Activated T-cell treated with anti-CD3 and anti-CD28 coated beads, Interleukin-2, amount 50 U/mL, for 24 hours (primary cell): Measurements from ENCODE around the gene CTNNA3.

ENCODE experiments used
- DNase-seq: peaks from one replicate; pipeline ENCODE4 v3.0.0-alpha.2; 2020
- H3K27ac Mint-ChIP-seq: 2 replicates; pipeline ENCODE4 v1.8.0; 2020; ENCODE audit warnings: mild to moderate bottlenecking, mixed read lengths
- H3K27me3 Mint-ChIP-seq: 2 replicates; pipeline ENCODE4 v1.8.0; 2020; ENCODE audit warnings: mixed read lengths
- H3K36me3 Mint-ChIP-seq: 2 replicates; pipeline ENCODE4 v1.8.0; 2020; ENCODE audit warnings: low read depth, mixed read lengths
- H3K4me1 Mint-ChIP-seq: 2 replicates; pipeline ENCODE4 v1.8.0; 2020; ENCODE audit warnings: low read depth, mixed read lengths
- H3K4me3 Mint-ChIP-seq: 2 replicates; pipeline ENCODE4 v1.8.0; 2020; ENCODE audit warnings: mild to moderate bottlenecking, moderate library complexity, mixed read lengths
- H3K9me3 Mint-ChIP-seq: 2 replicates; pipeline ENCODE4 v1.8.0; 2020; ENCODE audit warnings: mixed read lengths

The CTNNA3 gene

DNA sequence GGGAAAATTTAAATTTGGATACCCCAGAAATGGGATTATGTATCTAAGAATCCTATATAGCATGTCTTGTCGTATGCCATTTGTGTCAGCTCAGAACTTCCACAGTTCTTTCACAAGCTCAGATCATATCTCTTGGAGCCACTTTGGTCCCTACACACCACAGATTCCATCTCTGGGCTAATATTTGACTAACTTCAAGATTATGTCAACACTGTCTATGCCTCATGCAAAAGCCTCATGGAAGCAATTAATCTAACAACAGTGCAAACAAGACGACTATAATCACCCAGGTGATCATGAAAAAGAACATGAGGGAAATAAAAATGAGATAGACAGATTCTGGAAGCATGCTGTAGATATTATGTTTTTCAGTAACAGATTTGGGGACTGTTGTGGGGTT is 581.0 kb downstream of the CTNNA3 start:
- H3K9me3 Mint-ChIP-seq, result no peaks in the 10 kb centered on the region
- no peak overlapping the region for H3K4me3 Mint-ChIP-seq
- H3K27ac Mint-ChIP-seq, result no peak overlapping the region
- H3K27me3 Mint-ChIP-seq, result no peaks in the 10 kb centered on the region
- H3K4me1 Mint-ChIP-seq, result no peaks in the 10 kb centered on the region
- DNase-seq, result no peak
- H3K36me3 Mint-ChIP-seq, result no peaks in the 10 kb centered on the region

DNA sequence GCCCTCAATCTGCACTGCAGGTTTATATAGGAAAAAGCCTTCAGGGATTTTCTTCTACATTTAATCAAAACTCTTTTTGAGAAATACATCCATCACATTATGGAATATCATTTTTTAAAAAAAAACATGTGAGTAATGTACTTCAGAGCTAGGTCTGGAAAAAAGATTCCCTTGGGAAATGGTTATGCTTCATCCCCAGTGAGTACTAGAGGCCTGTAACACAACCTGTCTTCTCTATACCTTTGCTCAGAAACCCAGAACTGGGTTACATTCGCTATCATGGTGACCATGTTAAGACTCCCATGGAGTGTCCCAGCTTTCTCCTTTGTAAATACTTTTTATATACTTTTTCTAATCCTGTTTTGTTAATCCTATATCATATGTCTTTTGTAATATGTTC is 583.2 kb downstream of the CTNNA3 start:
- no peaks in the 10 kb centered on the region for H3K4me1 Mint-ChIP-seq
- H3K4me3 Mint-ChIP-seq, result no peak overlapping the region
- no peak for DNase-seq
- no peak overlapping the region for H3K27ac Mint-ChIP-seq
- H3K27me3 Mint-ChIP-seq, result no peaks in the 10 kb centered on the region
- H3K9me3 Mint-ChIP-seq, result no peaks in the 10 kb centered on the region
- no peaks in the 10 kb centered on the region for H3K36me3 Mint-ChIP-seq

DNA sequence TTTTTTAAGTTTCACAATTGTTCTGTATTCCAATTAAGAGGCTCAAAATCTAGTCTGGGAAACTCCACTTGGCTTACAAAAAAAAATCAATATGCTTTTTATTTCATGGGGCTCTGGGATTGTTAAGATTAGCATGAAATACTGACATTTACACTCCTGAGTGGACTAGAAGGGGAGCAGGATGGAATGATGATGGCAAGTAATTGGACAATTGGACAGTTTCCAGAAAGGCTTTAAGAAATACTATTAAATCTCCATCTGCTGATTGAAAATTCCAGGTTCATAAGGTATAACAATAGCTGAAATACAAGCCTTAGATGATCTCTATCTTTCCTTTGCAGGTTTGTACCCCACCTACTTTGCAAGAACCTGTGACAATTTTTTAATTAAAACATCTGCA is 585.7 kb downstream of the CTNNA3 start:
- no peak for DNase-seq
- Mint-ChIP-seq H3K4me1 (no peaks in the 10 kb centered on the region), H3K4me3 (no peak overlapping the region), H3K9me3 (no peaks in the 10 kb centered on the region), H3K27ac (no peak overlapping the region), H3K27me3 (no peaks in the 10 kb centered on the region), H3K36me3 (no peaks in the 10 kb centered on the region)

DNA sequence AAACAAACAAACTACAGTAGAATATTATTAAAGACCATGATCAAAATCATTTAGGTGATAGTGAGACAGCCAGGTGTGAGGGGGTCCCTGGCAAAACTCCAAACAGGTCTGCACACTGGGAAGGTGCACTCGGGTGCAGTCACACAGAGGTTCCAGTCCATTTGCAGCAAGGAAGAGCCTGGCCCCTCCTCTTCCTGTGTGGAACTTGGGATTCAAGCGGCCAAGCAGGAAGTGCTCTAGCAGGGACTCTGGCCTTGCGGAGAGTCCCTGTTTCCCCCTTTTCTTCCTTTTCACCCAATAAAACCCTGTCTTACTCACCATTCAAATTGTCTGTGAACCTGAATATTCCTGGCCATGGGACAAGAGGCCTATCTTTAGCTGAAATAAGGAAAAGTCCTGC is 588.3 kb downstream of the CTNNA3 start:
- no peaks in the 10 kb centered on the region for H3K9me3 Mint-ChIP-seq
- H3K27ac Mint-ChIP-seq, result no peak overlapping the region
- DNase-seq, result no peak
- H3K36me3 Mint-ChIP-seq, result no peaks in the 10 kb centered on the region
- no peaks in the 10 kb centered on the region for H3K27me3 Mint-ChIP-seq
- H3K4me1 Mint-ChIP-seq, result no peaks in the 10 kb centered on the region
- no peak overlapping the region for H3K4me3 Mint-ChIP-seq

DNA sequence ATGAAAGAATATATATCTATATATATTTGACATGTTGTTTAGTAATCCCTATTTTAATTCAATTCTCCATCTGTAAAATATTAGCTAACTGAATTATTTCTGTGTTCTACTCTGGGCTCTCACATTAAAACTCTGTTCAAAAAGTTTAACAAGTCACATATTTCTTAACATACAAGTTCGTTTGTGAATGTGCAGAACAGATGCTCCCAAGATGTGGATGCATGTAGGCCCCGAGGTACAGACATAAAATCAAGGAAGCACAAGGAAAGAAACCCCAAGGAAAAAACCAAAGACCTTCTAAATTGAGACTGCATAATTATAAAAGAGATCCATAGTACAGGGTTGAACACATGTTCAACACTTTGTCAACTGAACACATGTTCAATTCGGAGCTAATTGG is 595.0 kb downstream of the CTNNA3 start:
- H3K36me3 Mint-ChIP-seq, result no peaks in the 10 kb centered on the region
- H3K9me3 Mint-ChIP-seq, result no peaks in the 10 kb centered on the region
- no peaks in the 10 kb centered on the region for H3K4me1 Mint-ChIP-seq
- no peak overlapping the region for H3K4me3 Mint-ChIP-seq
- no peak overlapping the region for H3K27ac Mint-ChIP-seq
- no peak for DNase-seq
- no peaks in the 10 kb centered on the region for H3K27me3 Mint-ChIP-seq

DNA sequence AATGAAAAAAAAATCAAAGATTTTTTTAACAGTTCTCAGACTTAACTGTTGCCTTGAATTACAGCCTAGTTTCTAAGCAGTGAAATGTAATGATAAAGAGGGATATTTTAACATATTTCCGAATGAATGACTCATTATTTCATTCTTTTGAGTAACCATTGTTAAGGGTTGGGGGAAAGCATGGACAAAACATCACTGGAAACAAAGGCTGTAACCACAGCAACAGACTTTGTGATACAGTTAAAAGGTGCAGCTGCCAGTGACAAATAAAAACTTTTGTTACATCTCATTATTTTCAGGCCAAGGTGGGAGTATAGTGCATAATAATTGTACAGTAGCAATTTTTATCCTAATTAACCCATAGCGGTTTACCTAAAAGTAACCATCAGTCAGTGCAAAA is 597.5 kb downstream of the CTNNA3 start:
- H3K36me3 Mint-ChIP-seq, result no peaks in the 10 kb centered on the region
- no peaks in the 10 kb centered on the region for H3K9me3 Mint-ChIP-seq
- H3K4me3 Mint-ChIP-seq, result no peak overlapping the region
- H3K27me3 Mint-ChIP-seq, result no peaks in the 10 kb centered on the region
- no peaks in the 10 kb centered on the region for H3K4me1 Mint-ChIP-seq
- H3K27ac Mint-ChIP-seq, result no peak overlapping the region
- no peak for DNase-seq

DNA sequence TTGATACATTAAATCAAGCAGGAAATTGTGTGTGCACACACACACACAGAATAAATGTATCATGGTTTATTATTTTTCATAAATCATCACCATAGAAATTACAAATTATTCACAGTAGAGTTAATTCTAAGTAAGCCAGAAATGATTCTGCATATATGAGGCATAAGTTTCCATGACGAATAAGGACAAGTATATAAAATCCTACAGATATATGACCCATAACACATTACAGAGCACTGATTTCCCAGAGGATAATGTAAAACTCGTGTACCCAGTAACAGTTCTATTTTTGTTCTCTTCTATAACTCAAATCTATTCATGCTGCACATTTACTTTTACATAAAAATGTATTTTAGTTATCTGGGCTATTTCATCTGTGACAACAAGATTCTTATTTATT is 600.5 kb downstream of the CTNNA3 start:
- Mint-ChIP-seq H3K4me1 (no peaks in the 10 kb centered on the region), H3K36me3 (no peaks in the 10 kb centered on the region), H3K4me3 (no peak overlapping the region), H3K27me3 (no peaks in the 10 kb centered on the region), H3K27ac (no peak overlapping the region), H3K9me3 (no peaks in the 10 kb centered on the region)
- no peak for DNase-seq

DNA sequence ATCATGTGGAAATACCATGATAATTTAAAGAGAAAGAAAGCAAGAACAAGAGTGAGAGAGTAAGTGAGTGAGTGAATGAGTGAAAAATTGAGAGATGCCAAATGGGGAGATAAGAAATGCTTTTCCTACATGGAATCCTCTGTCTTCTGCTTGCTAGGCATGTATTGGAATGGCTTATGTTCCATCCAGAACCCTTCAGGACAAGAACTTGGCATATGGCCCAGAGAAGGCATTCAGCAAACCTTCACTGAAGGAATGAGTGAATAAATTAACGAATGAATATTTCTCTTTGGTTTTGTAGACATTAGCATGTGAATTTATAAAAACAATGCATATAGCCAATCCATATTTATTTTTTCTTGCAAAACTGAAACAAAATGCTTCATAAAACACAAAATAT is 608.0 kb downstream of the CTNNA3 start:
- Mint-ChIP-seq H3K27ac (no peak overlapping the region), H3K4me3 (no peak overlapping the region), H3K9me3 (no peaks in the 10 kb centered on the region), H3K4me1 (no peaks in the 10 kb centered on the region), H3K27me3 (no peaks in the 10 kb centered on the region), H3K36me3 (no peaks in the 10 kb centered on the region)
- no peak for DNase-seq

DNA sequence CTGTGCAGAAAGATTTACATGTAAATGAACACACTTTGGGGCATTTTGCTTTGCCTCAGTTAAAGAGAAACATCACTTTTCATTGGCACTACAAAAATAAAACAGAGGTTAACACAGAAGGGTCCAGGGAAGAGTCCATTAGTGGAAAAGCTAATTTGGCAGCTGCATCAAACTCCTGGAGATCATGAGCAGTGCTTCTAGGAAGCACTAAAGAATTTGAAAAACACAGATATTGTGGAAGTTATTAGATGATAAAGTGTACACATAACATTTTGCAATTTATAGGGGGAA is 608.9 kb downstream of the CTNNA3 start:
- Mint-ChIP-seq H3K27me3 (no peaks in the 10 kb centered on the region), H3K4me1 (no peaks in the 10 kb centered on the region), H3K36me3 (no peaks in the 10 kb centered on the region)

DNA sequence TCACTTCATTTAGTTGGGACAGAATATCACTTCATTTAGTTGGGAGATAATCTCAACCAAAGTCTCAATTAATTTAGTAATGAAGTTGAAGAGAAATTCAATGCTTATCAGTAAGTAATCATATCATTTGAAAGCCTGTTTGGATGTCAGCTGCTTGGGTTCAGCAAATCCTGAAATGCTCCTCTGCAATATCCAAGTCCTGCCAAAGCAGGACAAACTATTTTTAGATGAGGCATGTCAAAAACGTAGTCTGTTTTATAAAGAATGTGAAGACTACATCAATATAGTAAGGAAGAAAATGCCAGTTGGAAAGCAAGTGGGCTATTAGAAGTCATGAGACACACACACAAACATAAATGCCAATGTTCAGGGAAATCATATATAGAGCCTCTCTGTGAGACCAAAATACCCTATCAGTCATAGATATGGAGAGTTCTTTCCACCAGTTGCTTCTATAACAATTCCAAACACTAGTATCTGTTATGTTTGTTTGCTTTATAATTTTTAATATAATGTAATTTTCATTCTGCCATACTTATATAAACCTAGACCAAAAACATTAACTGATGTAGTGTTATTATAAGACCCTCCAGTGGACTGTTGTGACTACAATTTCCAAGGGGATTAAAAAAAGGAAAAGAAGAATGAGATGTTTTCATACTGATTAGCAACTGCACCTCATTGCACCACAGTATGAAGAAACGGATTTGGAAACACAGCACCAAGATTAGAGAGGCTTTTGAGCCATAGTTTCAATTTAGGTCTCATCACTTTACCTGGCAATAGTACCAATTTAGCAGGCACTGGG is 609.5 kb downstream of the CTNNA3 start:
- Mint-ChIP-seq H3K27ac (no peak overlapping the region), H3K4me1 (no peaks in the 10 kb centered on the region), H3K36me3 (no peaks in the 10 kb centered on the region), H3K4me3 (no peak overlapping the region), H3K9me3 (no peaks in the 10 kb centered on the region), H3K27me3 (no peaks in the 10 kb centered on the region)
- no peak for DNase-seq

More for the DNA sequence above, 608.9 kb downstream of the CTNNA3 start:
- Mint-ChIP-seq H3K4me3 (no peak overlapping the region), H3K27ac (no peak overlapping the region), H3K9me3 (no peaks in the 10 kb centered on the region)
- no peak for DNase-seq

DNA sequence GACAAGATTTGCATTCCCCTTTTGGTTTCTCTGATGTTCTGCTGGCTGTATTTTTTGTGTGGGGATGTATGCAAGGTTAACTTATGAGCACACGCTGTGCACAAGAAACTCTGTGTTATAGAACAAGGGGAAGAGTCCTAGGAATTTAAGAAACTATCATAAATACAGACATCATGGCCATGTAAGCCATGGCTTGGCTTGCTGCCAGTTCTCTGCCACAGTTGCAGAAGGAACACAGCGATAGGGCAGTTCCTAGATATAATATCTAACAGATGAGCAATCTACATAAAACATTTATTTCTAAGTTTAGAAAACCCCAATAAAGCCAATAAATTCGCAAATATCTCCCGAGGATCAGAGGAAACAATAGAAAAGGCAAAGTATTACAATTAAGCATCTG is 616.9 kb downstream of the CTNNA3 start:
- no peak for DNase-seq
- H3K4me1 Mint-ChIP-seq, result no peaks in the 10 kb centered on the region
- H3K36me3 Mint-ChIP-seq, result no peaks in the 10 kb centered on the region
- H3K27ac Mint-ChIP-seq, result no peak overlapping the region
- no peak overlapping the region for H3K4me3 Mint-ChIP-seq
- H3K27me3 Mint-ChIP-seq, result no peaks in the 10 kb centered on the region
- peaks cover 2% of the 10 kb centered on the region for H3K9me3 Mint-ChIP-seq

DNA sequence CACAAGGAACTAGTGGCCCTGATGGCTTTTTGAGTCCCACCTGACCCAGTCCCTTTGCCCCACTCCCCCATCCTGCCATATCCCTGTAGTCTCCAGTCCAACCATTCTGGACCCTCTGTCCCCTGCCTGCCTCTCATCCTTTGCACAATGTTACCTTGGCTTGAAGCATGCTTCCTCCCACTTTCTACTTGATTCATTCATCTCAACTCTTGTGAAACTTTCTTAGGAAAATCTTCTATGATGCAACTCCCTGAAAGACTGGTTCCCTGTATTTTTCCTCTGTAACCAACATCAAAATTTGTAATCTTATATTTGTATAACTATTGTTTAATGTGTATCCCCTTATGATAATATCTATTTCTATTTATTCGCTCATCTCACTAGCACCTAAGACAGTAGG is 618.6 kb downstream of the CTNNA3 start:
- Mint-ChIP-seq H3K9me3 (peaks cover 2% of the 10 kb centered on the region), H3K27me3 (no peaks in the 10 kb centered on the region), H3K36me3 (no peaks in the 10 kb centered on the region), H3K4me3 (no peak overlapping the region), H3K4me1 (no peaks in the 10 kb centered on the region), H3K27ac (no peak overlapping the region)
- DNase-seq, result no peak

DNA sequence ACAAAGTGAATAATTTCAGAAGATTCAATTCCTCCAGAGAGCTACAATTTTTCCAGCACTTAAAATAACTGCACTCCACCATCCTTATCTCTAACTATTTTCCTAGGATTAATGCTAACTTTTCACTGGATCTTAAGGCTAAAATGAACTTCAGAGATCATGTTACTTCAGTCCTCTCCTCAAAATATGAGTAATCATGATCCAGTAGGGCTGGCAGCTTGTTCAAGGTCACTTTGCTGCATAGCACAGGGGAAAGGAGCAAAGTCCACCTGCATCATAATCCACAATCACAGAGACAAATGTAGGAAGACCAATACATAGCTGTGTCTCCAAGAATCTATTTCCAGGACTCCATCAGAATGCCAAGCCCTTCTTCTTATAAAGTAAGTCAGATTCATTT is 619.9 kb downstream of the CTNNA3 start:
- no peak for DNase-seq
- Mint-ChIP-seq H3K4me1 (no peaks in the 10 kb centered on the region), H3K36me3 (no peaks in the 10 kb centered on the region), H3K27ac (no peak overlapping the region), H3K9me3 (peaks cover 2% of the 10 kb centered on the region), H3K27me3 (no peaks in the 10 kb centered on the region), H3K4me3 (no peak overlapping the region)

DNA sequence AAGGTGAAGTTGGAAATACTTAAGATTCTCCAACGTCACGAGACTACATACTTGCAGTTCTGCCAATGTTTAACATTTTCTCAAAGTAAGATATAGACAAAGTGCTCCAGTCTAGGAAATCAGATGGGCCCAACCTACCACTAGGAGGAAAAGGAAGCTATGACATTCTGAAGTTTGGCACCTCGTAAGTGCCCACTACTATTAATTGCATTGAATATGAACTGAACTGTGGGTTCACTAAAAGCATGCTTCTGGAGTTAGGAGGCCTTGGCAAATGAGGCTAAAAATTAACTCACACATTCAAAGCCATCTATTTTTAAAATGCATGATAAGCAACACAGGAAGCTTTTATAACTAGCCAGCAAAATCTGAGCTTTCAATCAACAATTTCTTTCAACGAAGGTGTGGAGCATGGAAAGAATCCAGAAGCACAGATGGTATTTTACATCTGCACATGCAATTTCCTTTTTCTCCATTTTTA is 620.5 kb downstream of the CTNNA3 start:
- peaks cover 2% of the 10 kb centered on the region for H3K9me3 Mint-ChIP-seq
- DNase-seq, result no peak
- H3K4me3 Mint-ChIP-seq, result no peak overlapping the region
- no peaks in the 10 kb centered on the region for H3K27me3 Mint-ChIP-seq
- H3K27ac Mint-ChIP-seq, result no peak overlapping the region
- no peaks in the 10 kb centered on the region for H3K36me3 Mint-ChIP-seq
- H3K4me1 Mint-ChIP-seq, result no peaks in the 10 kb centered on the region

DNA sequence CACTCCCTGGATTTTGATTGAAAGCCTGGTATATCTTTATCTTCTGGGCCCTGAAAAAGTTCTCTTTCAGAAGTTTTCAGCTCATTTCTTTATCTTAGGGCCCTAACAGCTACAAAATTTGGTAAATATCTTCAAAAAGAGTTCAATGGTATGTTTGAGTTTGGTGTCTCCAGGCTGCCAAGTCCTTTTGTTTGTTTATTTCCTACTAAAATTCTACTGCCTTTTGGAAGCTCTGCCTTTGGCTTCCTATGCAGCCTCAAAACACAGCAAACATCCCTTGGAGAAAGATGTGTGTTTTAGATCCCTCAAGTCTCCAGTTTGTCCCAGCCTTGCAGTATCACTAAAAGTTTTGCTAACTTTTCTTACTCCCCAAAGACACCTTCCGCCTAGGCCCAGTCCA is 623.3 kb downstream of the CTNNA3 start:
- Mint-ChIP-seq H3K4me1 (no peaks in the 10 kb centered on the region), H3K4me3 (no peak overlapping the region), H3K27me3 (no peaks in the 10 kb centered on the region), H3K27ac (no peak overlapping the region), H3K9me3 (no peaks in the 10 kb centered on the region), H3K36me3 (no peaks in the 10 kb centered on the region)
- no peak for DNase-seq

DNA sequence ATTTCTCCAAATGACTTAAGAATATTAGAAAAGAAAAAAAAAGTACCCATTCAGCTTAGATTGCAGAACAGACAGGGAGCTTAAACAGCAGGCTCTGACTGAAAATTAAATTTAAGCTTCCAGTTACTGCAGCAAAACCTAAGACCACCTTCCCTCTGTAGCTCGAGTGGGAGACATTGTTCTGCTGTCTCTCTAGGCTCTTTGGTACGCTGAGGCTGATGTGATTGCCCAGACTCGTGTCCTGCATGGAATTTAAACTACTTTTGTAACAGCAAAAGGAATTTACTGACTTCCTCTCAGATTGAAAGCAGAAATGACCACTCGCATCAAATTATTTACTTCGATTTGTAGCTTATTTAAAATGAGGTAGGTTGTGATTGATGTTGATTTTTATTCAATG is 645.6 kb downstream of the CTNNA3 start:
- Mint-ChIP-seq H3K36me3 (no peaks in the 10 kb centered on the region), H3K4me3 (no peak overlapping the region), H3K9me3 (no peaks in the 10 kb centered on the region), H3K27ac (no peak overlapping the region), H3K4me1 (no peaks in the 10 kb centered on the region), H3K27me3 (no peaks in the 10 kb centered on the region)
- DNase-seq, result no peak
